Stimulated activated CD8-positive, alpha-beta memory T cell treated with anti-CD3 and anti-CD28 coated beads, Interleukin-2, amount 100 ng/mL, for 1 hour (primary cell): Measurements from ENCODE around the gene CC2D1B.

ENCODE experiments used
- DNase-seq, 2 donors: peaks; one replicate each; pipeline ENCODE4 v3.0.0-alpha.2; 2020; ENCODE audit warnings: low read depth in 2 of 2

Gene CC2D1B

GRCh38 chr1:52305417-52306226 lies 60.4 kb downstream of the CC2D1B start:
- DNase-seq, result no peak
